WI38 (cell line): ENCODE measurements around the gene CFAP141.

Experiments
- H3K4me3 ChIP-seq: 2 replicates; pipeline ENCODE4 v1.5.1; 2011; ENCODE audit warnings: low read depth, mild to moderate bottlenecking, control low read depth, low read length
- TF ChIP-seq, protein P1 (sequence below): IDR thresholded peaks from 2 replicates; pipeline ENCODE4 v1.5.1; 2012; ENCODE audit warnings: low read depth, mild to moderate bottlenecking, control low read depth, low read length

The CFAP141 gene

GRCh38 chr1:154190550-154190949, 15.6 kb downstream of the CFAP141 start:
- H3K4me3 ChIP-seq = no peak overlapping the region
- TF ChIP-seq, protein P1, sequence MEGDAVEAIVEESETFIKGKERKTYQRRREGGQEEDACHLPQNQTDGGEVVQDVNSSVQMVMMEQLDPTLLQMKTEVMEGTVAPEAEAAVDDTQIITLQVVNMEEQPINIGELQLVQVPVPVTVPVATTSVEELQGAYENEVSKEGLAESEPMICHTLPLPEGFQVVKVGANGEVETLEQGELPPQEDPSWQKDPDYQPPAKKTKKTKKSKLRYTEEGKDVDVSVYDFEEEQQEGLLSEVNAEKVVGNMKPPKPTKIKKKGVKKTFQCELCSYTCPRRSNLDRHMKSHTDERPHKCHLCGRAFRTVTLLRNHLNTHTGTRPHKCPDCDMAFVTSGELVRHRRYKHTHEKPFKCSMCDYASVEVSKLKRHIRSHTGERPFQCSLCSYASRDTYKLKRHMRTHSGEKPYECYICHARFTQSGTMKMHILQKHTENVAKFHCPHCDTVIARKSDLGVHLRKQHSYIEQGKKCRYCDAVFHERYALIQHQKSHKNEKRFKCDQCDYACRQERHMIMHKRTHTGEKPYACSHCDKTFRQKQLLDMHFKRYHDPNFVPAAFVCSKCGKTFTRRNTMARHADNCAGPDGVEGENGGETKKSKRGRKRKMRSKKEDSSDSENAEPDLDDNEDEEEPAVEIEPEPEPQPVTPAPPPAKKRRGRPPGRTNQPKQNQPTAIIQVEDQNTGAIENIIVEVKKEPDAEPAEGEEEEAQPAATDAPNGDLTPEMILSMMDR = no peak

- H3K4me3 ChIP-seq = no peak overlapping the region
- TF ChIP-seq, protein P1 = no peak
Observed at GRCh38 chr1:154186852-154187501, 19.2 kb downstream of the CFAP141 start.

DNA sequence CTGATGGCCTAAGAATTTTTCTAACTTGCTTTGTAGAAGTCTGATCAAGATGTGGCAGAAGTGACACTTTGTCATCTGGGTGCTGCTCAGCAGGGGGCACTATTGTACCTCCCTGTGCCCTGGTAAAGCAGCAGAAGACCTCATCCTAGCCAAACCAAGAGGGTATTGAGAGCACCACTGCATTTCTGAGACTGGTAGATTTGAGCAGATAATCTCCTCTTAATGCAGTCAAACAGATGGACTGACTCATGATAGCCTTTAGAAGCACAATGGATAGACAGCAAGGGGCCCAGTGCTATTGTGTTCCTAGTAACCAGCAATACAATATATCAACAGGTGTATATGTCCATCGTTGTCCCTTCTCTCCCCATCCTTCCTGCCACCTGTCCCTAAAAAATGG, 20.0 kb downstream of the CFAP141 start:
- H3K4me3 ChIP-seq = no peak overlapping the region
- TF ChIP-seq, protein P1 = 0 out of 2 replicates have a peak, but pooled peaks have one; percentile 17

- peak overlapping the region; percentile 93 for H3K4me3 ChIP-seq
- TF ChIP-seq, protein P1 = no peak
Observed at GRCh38 chr1:154183046-154183915, 22.9 kb downstream of the CFAP141 start.

GRCh38 chr1:154182344-154183045, 23.6 kb downstream of the CFAP141 start:
- TF ChIP-seq, protein P1 = no peak
- H3K4me3 ChIP-seq = peak overlapping the region; percentile 93

DNA sequence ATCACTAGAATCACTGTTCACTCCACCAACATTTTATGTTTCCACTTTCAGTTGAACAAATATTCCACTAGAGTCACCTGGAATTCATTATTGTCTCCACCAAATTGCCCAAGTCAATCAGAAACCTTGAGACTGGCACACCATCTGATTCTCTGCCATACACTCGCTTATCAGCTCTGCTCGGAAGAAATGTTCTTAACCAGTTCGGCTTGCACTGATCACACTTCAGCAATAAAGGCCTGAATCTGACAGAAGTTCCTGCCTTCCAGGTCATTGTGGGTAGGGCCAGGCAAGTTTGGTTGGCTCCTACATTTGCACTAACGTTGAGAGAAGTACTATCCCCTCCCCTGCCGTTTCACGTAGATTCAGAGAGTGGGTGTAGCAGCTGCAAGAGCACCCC, 24.2 kb downstream of the CFAP141 start:
- H3K4me3 ChIP-seq = peak overlapping the region; percentile 93
- TF ChIP-seq, protein P1 = no peak
